ENCODE measurements around the gene NEK6.

The NEK6 gene

DNA sequence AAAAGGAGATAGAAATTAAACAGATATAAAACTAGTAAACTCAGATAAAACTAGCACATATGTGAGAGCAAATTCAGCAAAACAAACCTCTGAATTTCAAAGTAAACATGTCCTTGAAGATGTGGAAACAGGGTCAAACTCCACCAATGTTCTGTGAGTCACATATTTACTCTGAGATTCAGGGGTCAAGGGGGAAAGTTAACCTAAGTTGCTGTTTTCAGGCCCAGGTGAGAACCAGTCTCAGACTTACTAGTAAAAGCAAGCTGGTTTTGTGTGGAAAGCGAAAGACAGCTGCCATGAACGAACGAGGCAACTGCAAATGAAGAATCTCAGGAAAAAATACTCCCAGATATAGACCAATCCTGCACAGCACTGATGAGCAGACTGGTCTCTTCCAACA lies 128.5 kb downstream of the NEK6 start:
- Histone ChIP-seq H3K4me1 (ENCODE audit: control insufficient read depth in 1 of 2, insufficient read depth in 1 of 2, low read depth in 1 of 2, low read length in 1 of 2) (peaks cover 75 to 78% of the 10 kb centered on the region in 2 experiments), H3K36me3 (no peaks in the 10 kb centered on the region), H3K27me3 (no peaks in the 10 kb centered on the region), H3K4me3 (ENCODE audit: low read depth in 1 of 2, low read length in 1 of 2) (peak overlapping the region in 1 of 2 experiments; percentile 13), H3K27ac (peak overlapping the region; percentile 77), H3K9me3 (no peaks in the 10 kb centered on the region)
- TF ChIP-seq, protein P1, sequence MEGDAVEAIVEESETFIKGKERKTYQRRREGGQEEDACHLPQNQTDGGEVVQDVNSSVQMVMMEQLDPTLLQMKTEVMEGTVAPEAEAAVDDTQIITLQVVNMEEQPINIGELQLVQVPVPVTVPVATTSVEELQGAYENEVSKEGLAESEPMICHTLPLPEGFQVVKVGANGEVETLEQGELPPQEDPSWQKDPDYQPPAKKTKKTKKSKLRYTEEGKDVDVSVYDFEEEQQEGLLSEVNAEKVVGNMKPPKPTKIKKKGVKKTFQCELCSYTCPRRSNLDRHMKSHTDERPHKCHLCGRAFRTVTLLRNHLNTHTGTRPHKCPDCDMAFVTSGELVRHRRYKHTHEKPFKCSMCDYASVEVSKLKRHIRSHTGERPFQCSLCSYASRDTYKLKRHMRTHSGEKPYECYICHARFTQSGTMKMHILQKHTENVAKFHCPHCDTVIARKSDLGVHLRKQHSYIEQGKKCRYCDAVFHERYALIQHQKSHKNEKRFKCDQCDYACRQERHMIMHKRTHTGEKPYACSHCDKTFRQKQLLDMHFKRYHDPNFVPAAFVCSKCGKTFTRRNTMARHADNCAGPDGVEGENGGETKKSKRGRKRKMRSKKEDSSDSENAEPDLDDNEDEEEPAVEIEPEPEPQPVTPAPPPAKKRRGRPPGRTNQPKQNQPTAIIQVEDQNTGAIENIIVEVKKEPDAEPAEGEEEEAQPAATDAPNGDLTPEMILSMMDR (IDR thresholded peaks at IDR 0.05), result no peak

DNA sequence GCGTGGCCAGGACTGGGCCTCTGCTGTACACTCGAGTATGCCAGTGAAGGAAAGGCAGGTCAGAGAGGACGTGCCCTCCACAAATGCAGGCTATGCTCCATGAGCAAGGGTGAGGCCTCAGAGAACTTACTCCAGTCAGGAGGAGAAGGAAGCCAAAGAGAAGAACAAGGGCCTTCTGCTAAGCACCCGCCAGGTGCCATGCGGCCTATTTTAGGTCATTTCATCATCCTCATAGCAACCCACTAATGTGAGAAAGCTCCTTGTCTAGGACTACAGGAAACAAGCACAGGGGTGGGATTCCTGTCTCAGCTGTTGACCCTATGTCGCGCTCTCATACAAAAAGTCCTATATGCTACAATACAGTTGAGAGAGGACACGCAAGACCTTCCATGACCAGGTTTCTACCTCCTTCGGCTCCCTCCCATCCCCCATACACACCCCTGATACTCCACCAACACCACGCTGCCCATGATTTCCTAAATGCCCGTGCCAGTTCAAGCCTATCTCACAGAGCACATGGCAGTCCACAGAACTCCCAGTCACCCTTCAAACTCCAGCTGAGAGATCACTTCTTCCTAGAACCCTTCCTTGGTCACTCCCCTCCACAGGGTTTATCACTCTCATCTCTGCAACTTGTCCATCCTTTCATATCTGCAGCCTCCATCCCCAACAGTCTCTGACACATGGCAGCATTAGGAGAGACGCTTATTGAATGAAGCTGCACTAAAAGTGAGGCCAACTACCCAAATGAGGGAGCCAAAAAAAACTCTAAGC lies 130.7 kb downstream of the NEK6 start:
- H3K4me3 ChIP-seq (ENCODE audit: low read depth in 1 of 2, low read length in 1 of 2), result no peak overlapping the region
- H3K4me1 ChIP-seq (ENCODE audit: control insufficient read depth in 1 of 2, insufficient read depth in 1 of 2, low read depth in 1 of 2, low read length in 1 of 2), result peaks cover 90 to 94% of the 10 kb centered on the region in 2 experiments
- TF ChIP-seq, protein P1 (IDR thresholded peaks at IDR 0.05), result no peak
- no peaks in the 10 kb centered on the region for H3K36me3 ChIP-seq
- no peaks in the 10 kb centered on the region for H3K9me3 ChIP-seq
- peak overlapping the region; percentile 77 for H3K27ac ChIP-seq
- no peaks in the 10 kb centered on the region for H3K27me3 ChIP-seq

DNA sequence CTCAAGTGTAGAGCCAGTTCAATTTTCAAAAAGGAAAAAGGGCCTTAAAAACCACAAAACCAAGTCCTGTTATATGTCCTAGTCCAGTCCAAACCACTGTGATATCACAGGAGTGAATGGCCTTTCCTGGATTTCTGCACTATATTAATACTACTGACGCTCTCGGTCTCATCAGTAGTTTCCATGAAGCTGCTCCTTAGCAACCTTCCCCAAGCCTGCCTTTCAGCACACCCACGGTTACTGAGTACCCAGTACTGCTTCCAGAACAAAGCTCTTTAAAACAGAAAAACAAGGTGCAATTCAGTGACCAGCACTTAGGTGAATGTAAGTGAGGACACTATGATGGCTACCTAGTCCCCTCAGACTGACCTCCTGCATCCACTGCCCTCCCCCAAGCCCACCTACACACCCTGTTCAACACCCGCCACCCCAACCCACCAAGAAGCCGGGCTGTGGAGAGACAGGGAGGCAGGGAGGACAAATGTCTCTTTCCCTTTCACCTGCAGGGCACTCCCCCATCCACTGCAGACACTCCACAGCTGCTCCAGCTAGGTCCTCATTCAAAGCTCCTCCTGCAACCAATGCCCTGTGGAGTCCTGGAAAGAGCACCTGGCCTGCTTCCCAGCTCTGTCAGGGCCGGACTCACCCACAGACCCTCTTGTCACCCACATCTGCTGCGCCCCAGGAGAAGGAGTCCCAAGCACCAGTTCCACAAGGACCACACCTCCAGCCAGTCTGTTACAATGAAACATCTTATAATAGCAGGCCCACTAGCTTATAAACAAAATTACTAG lies 131.6 kb downstream of the NEK6 start:
- Histone ChIP-seq H3K9me3 (no peaks in the 10 kb centered on the region), H3K27me3 (no peaks in the 10 kb centered on the region), H3K4me3 (ENCODE audit: low read depth in 1 of 2, low read length in 1 of 2) (no peak overlapping the region), H3K27ac (peak overlapping the region; percentile 77), H3K36me3 (no peaks in the 10 kb centered on the region), H3K4me1 (ENCODE audit: control insufficient read depth in 1 of 2, insufficient read depth in 1 of 2, low read depth in 1 of 2, low read length in 1 of 2) (peaks cover 99 to 100% of the 10 kb centered on the region in 2 experiments)
- TF ChIP-seq, protein P1 (IDR thresholded peaks at IDR 0.05), result no peak

- H3K36me3 ChIP-seq, result no peaks in the 10 kb centered on the region
- peaks cover 89 to 90% of the 10 kb centered on the region in 2 experiments for H3K4me1 ChIP-seq (ENCODE audit: control insufficient read depth in 1 of 2, insufficient read depth in 1 of 2, low read depth in 1 of 2, low read length in 1 of 2)
- H3K9me3 ChIP-seq, result no peaks in the 10 kb centered on the region
- H3K4me3 ChIP-seq (ENCODE audit: low read depth in 1 of 2, low read length in 1 of 2), result peak overlapping the region in 1 of 2 experiments; percentile 37
- TF ChIP-seq, protein P1 (IDR thresholded peaks at IDR 0.05), result no peak
- H3K27me3 ChIP-seq, result no peaks in the 10 kb centered on the region
- H3K27ac ChIP-seq, result peak overlapping the region; percentile 77
Observed at GRCh38 chr9:124390794-124391658, 133.3 kb downstream of the NEK6 start.

DNA sequence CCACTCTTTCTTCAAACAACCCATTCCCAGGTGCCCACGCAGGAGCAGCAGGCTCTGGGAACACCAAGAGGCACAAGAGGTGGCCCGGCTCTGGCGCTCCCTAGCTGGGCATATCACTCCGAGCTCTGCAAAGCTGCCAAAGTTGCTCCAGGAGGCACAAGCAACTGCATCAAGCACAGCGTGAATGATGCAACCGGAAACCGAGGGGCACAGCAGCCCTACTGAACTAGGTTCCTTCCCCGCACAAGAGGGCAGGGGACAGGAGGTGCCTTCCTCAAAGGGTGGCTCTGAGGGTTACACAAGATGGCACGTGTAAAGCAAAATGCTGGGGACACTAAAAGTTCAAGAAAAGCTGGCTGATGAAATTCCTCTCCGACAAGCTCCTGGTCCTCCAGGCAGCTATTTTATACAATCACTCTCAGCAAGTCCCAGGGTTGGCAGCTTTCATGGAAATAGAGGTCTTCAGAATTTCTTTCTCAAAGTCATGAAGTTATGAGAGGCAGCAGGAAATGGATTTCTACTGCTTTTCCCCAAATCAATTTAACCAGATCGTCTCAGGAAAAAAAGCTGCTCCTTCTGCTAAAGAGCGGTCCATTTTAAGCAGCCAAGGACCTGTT lies 134.6 kb downstream of the NEK6 start:
- Histone ChIP-seq H3K4me1 (ENCODE audit: control insufficient read depth in 1 of 2, insufficient read depth in 1 of 2, low read depth in 1 of 2, low read length in 1 of 2) (peaks cover 81 to 86% of the 10 kb centered on the region in 2 experiments), H3K4me3 (ENCODE audit: low read depth in 1 of 2, low read length in 1 of 2) (peak overlapping the region; percentile 37 to 48), H3K27me3 (no peaks in the 10 kb centered on the region), H3K36me3 (no peaks in the 10 kb centered on the region), H3K9me3 (no peaks in the 10 kb centered on the region), H3K27ac (peak overlapping the region; percentile 77)
- TF ChIP-seq, protein P1 (IDR thresholded peaks at IDR 0.05), result no peak

Data from neutrophil (primary cell).